ENCODE results near the gene RBMS3. TPM values are rescaled to one million over a fixed set of nuclear protein-coding genes. Genes with fewer than 3 reads are reported as not detected.
"Not testable (repeated sequence)": the region's sequence is repeated elsewhere in the genome, so short reads cannot be mapped to it uniquely, and the experiment has no call there.

The RBMS3 gene
- total RNA-seq, 1 donor from 2014 or later = 0.47 TPM

- TF ChIP-seq EZH2 (IDR thresholded peaks at IDR 0.05) = no peak
- TF ChIP-seq, protein P1, sequence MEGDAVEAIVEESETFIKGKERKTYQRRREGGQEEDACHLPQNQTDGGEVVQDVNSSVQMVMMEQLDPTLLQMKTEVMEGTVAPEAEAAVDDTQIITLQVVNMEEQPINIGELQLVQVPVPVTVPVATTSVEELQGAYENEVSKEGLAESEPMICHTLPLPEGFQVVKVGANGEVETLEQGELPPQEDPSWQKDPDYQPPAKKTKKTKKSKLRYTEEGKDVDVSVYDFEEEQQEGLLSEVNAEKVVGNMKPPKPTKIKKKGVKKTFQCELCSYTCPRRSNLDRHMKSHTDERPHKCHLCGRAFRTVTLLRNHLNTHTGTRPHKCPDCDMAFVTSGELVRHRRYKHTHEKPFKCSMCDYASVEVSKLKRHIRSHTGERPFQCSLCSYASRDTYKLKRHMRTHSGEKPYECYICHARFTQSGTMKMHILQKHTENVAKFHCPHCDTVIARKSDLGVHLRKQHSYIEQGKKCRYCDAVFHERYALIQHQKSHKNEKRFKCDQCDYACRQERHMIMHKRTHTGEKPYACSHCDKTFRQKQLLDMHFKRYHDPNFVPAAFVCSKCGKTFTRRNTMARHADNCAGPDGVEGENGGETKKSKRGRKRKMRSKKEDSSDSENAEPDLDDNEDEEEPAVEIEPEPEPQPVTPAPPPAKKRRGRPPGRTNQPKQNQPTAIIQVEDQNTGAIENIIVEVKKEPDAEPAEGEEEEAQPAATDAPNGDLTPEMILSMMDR (IDR thresholded peaks at IDR 0.05) = no peak
- Histone ChIP-seq H3K27me3 (no peaks in the 10 kb centered on the region), H2AFZ (replicated peaks) (no peak overlapping the region), H3F3A (ENCODE audit: low read depth) (no peaks in the 10 kb centered on the region), H3K9me3 (ENCODE audit: low read depth) (no peaks in the 10 kb centered on the region), H3K4me2 (no peak overlapping the region), H3K27ac (no peak overlapping the region), H3K4me1 (no peaks in the 10 kb centered on the region), H3K79me2 (ENCODE audit: low read depth) (no peaks in the 10 kb centered on the region), H4K20me1 (ENCODE audit: low read depth) (no peaks in the 10 kb centered on the region), H3K36me3 (no peaks in the 10 kb centered on the region), H3K4me3 (no peak overlapping the region), H3K9ac (no peak overlapping the region)
- H3K4me3 Mint-ChIP-seq = no peak overlapping the region
- no peak for DNase-seq (ENCODE audit: low spot score)
- no peaks in the 10 kb centered on the region for H3K9me3 Mint-ChIP-seq
- no peaks in the 10 kb centered on the region for H3K36me3 Mint-ChIP-seq
- H3K27me3 Mint-ChIP-seq (ENCODE audit: insufficient read depth, low read depth) = no peaks in the 10 kb centered on the region
- H3K4me1 Mint-ChIP-seq = peaks cover 8% of the 10 kb centered on the region
- H3K27ac Mint-ChIP-seq = no peak overlapping the region
Observed at GRCh38 chr3:29804044-29804443, 523.2 kb downstream of the RBMS3 start.

GRCh38 chr3:29805757-29806156 is 524.9 kb downstream of the RBMS3 start:
- Histone ChIP-seq H3K36me3 (no peaks in the 10 kb centered on the region), H3K79me2 (ENCODE audit: low read depth) (no peaks in the 10 kb centered on the region), H3K9ac (no peak overlapping the region), H2AFZ (replicated peaks) (no peak overlapping the region), H3K4me3 (no peak overlapping the region), H3F3A (ENCODE audit: low read depth) (no peaks in the 10 kb centered on the region), H3K9me3 (ENCODE audit: low read depth) (no peaks in the 10 kb centered on the region), H4K20me1 (ENCODE audit: low read depth) (no peaks in the 10 kb centered on the region), H3K4me1 (no peaks in the 10 kb centered on the region), H3K27me3 (no peaks in the 10 kb centered on the region), H3K27ac (no peak overlapping the region), H3K4me2 (no peak overlapping the region)
- Mint-ChIP-seq H3K4me3 (no peak overlapping the region), H3K9me3 (no peaks in the 10 kb centered on the region), H3K27ac (no peak overlapping the region), H3K4me1 (peaks cover 8% of the 10 kb centered on the region), H3K36me3 (no peaks in the 10 kb centered on the region), H3K27me3 (ENCODE audit: insufficient read depth, low read depth) (no peaks in the 10 kb centered on the region)
- TF ChIP-seq, protein P1 (IDR thresholded peaks at IDR 0.05) = no peak
- no peak for TF ChIP-seq EZH2phosphoT487 (IDR thresholded peaks at IDR 0.05)
- TF ChIP-seq EZH2 (IDR thresholded peaks at IDR 0.05) = no peak
- no peak for DNase-seq (ENCODE audit: low spot score)

GRCh38 chr3:29808324-29808723 is 527.5 kb downstream of the RBMS3 start:
- H3F3A ChIP-seq (ENCODE audit: low read depth); H3K27me3 Mint-ChIP-seq (ENCODE audit: insufficient read depth, low read depth); H3K27ac Mint-ChIP-seq; H3K4me3 ChIP-seq; H2AFZ ChIP-seq (replicated peaks); H4K20me1 ChIP-seq (ENCODE audit: low read depth); H3K4me2 ChIP-seq; H3K9me3 Mint-ChIP-seq; H3K36me3 ChIP-seq; H3K9ac ChIP-seq; H3K36me3 Mint-ChIP-seq; H3K79me2 ChIP-seq (ENCODE audit: low read depth); H3K9me3 ChIP-seq (ENCODE audit: low read depth); DNase-seq (ENCODE audit: low spot score); H3K27me3 ChIP-seq; H3K27ac ChIP-seq; H3K4me1 Mint-ChIP-seq; H3K4me1 ChIP-seq; H3K4me3 Mint-ChIP-seq: not testable (repeated sequence)

GRCh38 chr3:29822071-29822470 is 541.2 kb downstream of the RBMS3 start:
- H3K9me3 Mint-ChIP-seq = peaks cover 2% of the 10 kb centered on the region
- H3K27me3 ChIP-seq = no peaks in the 10 kb centered on the region
- H4K20me1 ChIP-seq (ENCODE audit: low read depth) = no peaks in the 10 kb centered on the region
- no peak for TF ChIP-seq EZH2 (IDR thresholded peaks at IDR 0.05)
- no peak for TF ChIP-seq EZH2phosphoT487 (IDR thresholded peaks at IDR 0.05)
- TF ChIP-seq, protein P1 (IDR thresholded peaks at IDR 0.05) = no peak
- H3K4me2 ChIP-seq = no peak overlapping the region
- no peak overlapping the region for H3K4me3 ChIP-seq
- H3K9ac ChIP-seq = no peak overlapping the region
- H2AFZ ChIP-seq (replicated peaks) = no peak overlapping the region
- H3K4me3 Mint-ChIP-seq = no peak overlapping the region
- no peaks in the 10 kb centered on the region for H3K9me3 ChIP-seq (ENCODE audit: low read depth)
- no peaks in the 10 kb centered on the region for H3K36me3 ChIP-seq
- no peak overlapping the region for H3K27ac Mint-ChIP-seq
- DNase-seq (ENCODE audit: low spot score) = no peak
- no peaks in the 10 kb centered on the region for H3K4me1 ChIP-seq
- H3K27ac ChIP-seq = no peak overlapping the region
- H3K27me3 Mint-ChIP-seq (ENCODE audit: insufficient read depth, low read depth) = no peaks in the 10 kb centered on the region
- no peaks in the 10 kb centered on the region for H3K4me1 Mint-ChIP-seq
- peaks cover 1% of the 10 kb centered on the region for H3K36me3 Mint-ChIP-seq
- no peaks in the 10 kb centered on the region for H3F3A ChIP-seq (ENCODE audit: low read depth)
- H3K79me2 ChIP-seq (ENCODE audit: low read depth) = no peaks in the 10 kb centered on the region
